Urothelium cell line (cell line): ENCODE data around the gene MLLT6.

Source experiments
- DNase-seq: peaks from one replicate; pipeline ENCODE4 v3.0.0; 2011; ENCODE audit warnings: low spot score, mixed read lengths
- FAIRE-seq: peaks from 2 replicates; lab custom pipeline; 2011; peaks lifted over from hg19 to GRCh38; lab: Jason Lieb, UNC

MLLT6 gene

GRCh38 chr17:38674749-38675615, 30.1 kb upstream of the MLLT6 start, which contains the start of gene EPOP:
TSS of gene EPOP (minus strand) at chr17:38674957. CDS start at chr17:38674495, 462 bp downstream.
- no peak for FAIRE-seq
- DNase-seq: no peak

GRCh38 chr17:38676706-38677504, 28.2 kb upstream of the MLLT6 start:
- FAIRE-seq (no peak), DNase-seq (peak; percentile 81)

- FAIRE-seq (no peak), DNase-seq (no peak)
Measured at GRCh38 chr17:38677819-38678218, 27.3 kb upstream of the MLLT6 start.

DNA sequence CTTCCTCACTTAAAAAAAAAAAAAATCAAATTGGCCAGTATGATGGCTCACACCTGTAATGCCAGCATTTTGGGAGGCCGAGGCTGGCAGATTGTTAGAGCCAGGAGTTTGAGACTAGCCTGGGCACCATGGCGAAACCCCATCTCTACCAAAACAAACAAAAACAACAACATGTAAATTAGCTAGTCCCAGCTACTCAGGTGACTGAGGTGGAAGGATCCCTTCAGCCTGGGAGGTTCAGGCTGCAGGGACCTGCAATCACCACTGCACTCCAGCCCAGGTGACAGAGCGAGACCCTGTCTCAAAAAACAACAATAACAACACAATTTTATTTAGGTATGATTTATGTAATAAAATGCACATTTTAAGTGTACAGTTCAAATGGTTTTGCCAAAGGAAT, 24.0 kb upstream of the MLLT6 start:
- FAIRE-seq: no peak
- DNase-seq: no peak

DNA sequence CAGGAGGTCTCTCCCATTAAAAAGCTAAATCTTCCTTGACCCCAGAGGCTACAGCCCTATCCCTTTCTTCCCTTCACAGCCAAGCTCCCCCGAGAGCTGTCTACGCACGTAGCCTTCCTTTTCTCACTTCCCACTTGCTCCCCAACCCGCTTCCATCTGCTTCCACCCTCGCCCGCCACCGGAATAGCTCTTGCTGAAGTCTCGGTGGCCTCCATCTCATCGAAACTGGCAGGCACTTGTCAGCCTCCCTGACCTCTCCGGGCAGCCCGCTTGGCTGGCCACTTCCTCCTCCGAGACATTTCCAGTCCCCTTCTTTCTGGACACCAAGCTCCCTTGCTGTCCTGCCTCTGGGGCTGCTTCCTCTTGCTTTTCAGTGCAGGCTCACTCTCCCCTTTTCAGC, 19.6 kb upstream of the MLLT6 start:
- FAIRE-seq (no peak), DNase-seq (no peak)

DNA sequence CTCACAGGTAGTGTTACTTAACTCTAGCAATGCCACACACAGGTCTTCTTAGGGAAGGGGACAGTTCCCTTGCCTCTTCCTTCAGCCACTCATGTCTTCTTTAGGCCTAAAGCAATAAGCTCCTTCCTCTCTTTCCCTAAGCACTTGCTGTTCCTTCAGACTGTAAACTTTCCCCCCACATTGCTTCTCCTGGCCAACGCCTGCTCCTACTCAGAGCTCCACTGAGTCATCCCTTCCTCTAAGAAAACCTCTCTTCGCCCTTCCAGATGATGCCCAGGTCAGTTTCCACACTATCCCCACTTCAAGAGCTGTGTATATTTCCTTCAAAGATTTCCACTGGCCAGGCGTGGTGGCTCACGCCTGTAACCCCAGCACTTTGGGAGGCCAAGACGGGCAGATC, 17.8 kb upstream of the MLLT6 start:
- no peak for DNase-seq
- no peak for FAIRE-seq

GRCh38 chr17:38690386-38690785, 14.7 kb upstream of the MLLT6 start:
- DNase-seq: no peak
- no peak for FAIRE-seq

DNA sequence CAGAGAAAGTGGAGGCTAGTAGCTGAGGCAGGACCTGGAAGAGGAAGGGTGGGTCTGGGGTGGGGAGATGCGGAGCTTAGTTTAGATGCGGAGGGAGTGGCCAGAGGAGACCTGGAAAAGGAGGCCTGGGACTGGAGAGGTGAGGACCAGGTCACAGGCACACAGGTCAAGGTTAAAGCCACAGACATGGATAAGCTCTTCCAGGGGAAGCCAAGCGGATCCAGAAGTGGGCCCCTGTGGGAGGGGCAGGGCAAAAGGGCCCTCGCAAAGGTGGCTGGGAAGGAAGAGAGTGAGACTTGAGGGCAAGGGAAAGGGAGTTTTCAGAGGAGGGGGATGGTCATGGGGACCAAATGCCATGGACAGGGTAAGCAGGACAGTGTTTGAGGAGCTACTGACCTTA, 13.9 kb upstream of the MLLT6 start:
- no peak for DNase-seq
- FAIRE-seq: no peak

DNA sequence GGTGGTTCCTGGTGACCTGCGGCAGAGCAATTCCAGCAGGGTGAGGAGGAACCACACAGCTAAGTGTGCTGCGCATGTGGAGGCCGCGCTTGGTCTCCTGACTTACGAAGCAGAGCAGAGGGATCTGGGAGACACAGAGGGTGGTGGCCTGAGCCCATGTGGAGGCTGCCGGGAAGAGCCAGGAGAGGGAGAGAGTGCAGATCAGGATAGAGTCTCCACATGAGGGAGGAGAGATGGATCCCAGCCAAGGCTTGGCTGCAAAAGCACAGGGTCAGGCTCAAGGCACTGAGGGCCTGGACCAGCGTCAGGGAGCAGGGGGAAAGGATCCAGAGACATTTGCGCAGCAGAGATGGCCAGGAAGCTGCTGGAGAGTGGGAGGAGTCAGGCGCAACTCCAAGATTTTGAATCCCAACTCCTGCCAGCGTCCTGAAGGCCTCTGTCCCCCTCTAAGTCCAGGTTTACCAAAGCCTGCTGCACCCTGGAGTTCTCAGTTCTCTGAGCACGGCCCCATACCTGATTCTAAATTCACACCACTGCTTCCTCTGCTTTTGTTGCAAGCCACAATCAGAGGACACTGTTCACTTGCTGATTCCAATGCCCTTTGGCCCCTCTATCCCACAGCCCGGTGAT, 11.3 kb upstream of the MLLT6 start:
- DNase-seq (no peak), FAIRE-seq (no peak)

DNA sequence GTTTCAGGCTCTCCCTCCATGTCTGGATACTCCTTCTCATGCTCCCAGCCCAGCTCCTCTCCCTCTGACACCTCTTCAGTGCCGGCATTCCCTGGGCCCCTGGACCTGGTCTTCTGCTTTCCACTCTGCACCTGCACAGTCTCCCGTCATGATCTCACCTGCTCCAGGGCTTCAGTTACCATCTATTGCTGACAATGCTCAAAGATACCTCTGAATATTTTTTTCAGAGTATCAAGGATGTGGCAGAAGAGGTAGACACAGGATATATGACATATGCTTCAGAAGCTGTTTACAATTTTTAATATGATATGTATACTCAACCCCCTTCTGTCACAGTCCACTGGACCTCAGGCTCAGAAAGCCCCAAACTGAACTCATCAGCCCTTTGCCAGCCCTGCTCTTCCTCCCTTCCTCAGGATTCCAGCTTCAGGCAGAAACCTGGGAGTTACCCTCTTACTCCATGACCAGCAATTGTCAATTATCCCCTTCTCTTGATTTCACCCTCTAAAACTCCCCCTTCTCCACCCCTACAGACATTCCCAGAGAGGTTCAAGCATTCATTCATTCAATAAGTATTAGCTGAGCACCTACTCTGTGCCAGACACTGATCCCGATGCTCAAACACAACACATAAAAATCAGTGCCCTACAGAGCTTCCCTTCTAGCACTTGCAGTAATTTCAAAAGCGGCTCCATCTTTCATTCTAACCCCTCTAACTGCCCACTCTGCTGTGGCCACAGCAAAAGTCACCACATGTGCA, 7.8 kb upstream of the MLLT6 start:
- FAIRE-seq: no peak
- no peak for DNase-seq

DNA sequence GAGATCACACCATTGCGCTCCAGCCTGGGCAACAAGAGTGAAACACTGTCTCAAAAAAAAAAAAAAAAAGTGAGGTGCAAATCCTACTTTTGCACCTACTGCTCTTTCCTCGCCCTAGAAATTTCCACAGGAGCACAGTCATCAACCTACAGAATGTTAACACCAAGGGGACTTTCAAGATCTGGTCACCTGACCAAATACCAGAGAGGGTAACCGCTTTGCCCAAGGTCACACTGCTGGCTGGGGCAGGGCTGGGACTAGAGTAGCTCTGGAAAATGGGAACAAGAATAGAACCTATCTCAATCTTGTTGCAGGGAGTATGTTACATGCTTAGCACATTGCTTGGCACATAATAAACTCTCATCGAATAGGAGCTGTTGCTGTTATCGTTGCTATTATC, 6.3 kb upstream of the MLLT6 start:
- DNase-seq (no peak), FAIRE-seq (no peak)

- peak; percentile 53 for DNase-seq
Measured at GRCh38 chr17:38701504-38702165, 3.4 kb upstream of the MLLT6 start.

DNA sequence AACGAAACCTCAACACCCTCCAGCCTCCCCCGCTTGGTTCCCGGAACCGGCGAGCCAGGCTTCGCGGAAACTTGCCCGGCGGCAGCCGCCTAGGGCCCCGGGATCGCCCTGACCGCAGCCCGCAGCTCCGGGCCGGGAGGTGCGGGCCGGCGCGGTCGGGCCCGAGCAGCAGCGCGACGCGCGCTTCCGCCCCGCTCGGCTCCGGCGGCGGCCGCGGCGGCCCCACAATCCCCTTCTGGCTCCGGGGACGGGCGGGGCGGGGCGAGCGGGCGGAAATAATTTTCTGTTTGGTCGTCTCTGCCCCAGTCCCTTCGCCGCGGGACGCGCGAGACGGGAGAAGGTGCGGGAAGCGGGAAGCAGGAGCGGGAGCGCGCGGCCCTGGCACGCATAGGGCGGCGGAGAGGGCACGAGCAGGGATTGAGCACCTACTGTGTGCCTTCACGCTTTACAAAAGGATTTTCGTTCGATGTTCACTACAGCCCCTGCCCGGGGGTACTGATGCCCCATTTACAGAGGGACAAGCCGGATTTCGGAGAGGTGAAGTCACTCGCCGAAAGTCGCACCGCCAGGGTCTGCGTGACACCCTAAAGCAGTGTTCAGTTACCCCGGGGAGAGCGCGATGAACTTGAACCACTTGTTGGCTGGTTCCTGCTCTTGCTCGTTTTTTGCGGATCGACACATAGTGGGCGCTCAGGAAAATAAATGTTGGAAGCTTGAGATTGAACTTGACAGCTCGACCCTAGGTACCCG, 2.7 kb upstream of the MLLT6 start:
- FAIRE-seq: no peak
- peak; percentile 90 for DNase-seq

More at GRCh38 chr17:38701504-38702165, 3.4 kb upstream of the MLLT6 start:
- FAIRE-seq: no peak

- FAIRE-seq (no peak), DNase-seq (no peak)
Measured at GRCh38 chr17:38702916-38703741, 1.9 kb upstream of the MLLT6 start.

- FAIRE-seq (no peak), DNase-seq (no peak)
Measured at GRCh38 chr17:38703742-38704605, 1.1 kb upstream of the MLLT6 start.

DNA sequence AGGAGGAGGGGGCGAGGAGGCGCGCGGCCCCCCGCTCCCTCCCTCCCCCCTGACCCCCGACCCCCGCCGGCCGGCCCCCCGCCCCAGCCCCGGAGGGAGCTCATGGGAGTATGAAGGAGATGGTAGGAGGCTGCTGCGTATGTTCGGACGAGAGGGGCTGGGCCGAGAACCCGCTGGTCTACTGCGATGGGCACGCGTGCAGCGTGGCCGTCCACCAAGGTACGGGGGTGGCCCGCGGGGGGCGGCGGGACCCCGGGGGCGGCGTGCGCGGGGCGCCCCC, 390 bp downstream of the MLLT6 start:
- no peak for DNase-seq
- no peak for FAIRE-seq

GRCh38 chr17:38705803-38706504, 881 bp downstream of the MLLT6 start:
- FAIRE-seq: no peak
- DNase-seq: peak; percentile 77
